IMR-90 (cell line): ENCODE measurements around the gene EREG. TPM values are rescaled to one million over a fixed set of nuclear protein-coding genes. Genes with fewer than 3 reads are reported as not detected.

ENCODE experiments used
- ATAC-seq: fragments of 200-7000 bp; cut with Tn5 transposase; 2 replicates; pipeline ENCODE4 v1.9.1; 2020; ENCODE audit warnings: low read depth, mild to moderate bottlenecking, moderate library complexity
- BruUV-seq: library from RNA; stranded (reverse); fragments of 400-500 nt; replicated peaks from 2 replicates; lab custom pipeline; 2021; lab: Mats Ljungman, UMichigan
- CTCF ChIA-PET: fragments of 300-600 bp; formaldehyde crosslinking; extraction: SDS; loops from one replicate; lab custom pipeline; 2021; ENCODE audit warnings: antibody characterized with exemption; lab: Yijun Ruan, JAX
- POLR2A ChIA-PET: fragments of 300-600 bp; sonication (Branson Sonifier 250); formaldehyde crosslinking; loops from one replicate; lab custom pipeline; 2022; ENCODE audit warnings: antibody characterized with exemption; ENCODE audit not compliant: unreplicated experiment; lab: Charles Lee
- DNase-seq: peaks from one replicate; pipeline ENCODE4 v3.0.0; 2013
- H2AFZ ChIP-seq: replicated peaks from 2 replicates; pipeline ENCODE3; 2013; ENCODE audit warnings: low read length, mild to moderate bottlenecking; ENCODE audit not compliant: poor library complexity
- H2AK5ac ChIP-seq: 2 replicates; pipeline ENCODE4 v1.6.1; 2013; ENCODE audit warnings: low read depth, low read length, inconsistent platforms
- H2AK9ac ChIP-seq: replicated peaks from 2 replicates; pipeline ENCODE3; 2013; ENCODE audit warnings: mild to moderate bottlenecking, low read depth, low read length, moderate library complexity; ENCODE audit not compliant: poor library complexity
- H2BK120ac ChIP-seq: 2 replicates; pipeline ENCODE4 v1.6.1; 2013; ENCODE audit warnings: low read depth, low read length, inconsistent platforms
- H2BK15ac ChIP-seq: 3 replicates; pipeline ENCODE4 v1.6.1; 2013; ENCODE audit warnings: low read depth, low read length, inconsistent platforms
- H2BK20ac ChIP-seq: 2 replicates; pipeline ENCODE4 v1.6.1; 2013; ENCODE audit warnings: low read depth, mild to moderate bottlenecking, inconsistent platforms, low read length, moderate library complexity
- H2BK5ac ChIP-seq: 2 replicates; pipeline ENCODE4 v1.6.1; 2013; ENCODE audit warnings: mild to moderate bottlenecking, low read depth, low read length, inconsistent platforms; ENCODE audit not compliant: poor library complexity, severe bottlenecking
- H3K14ac ChIP-seq: replicated peaks from 2 replicates; pipeline ENCODE4 v1.6.1; 2013; ENCODE audit warnings: low read depth, low read length, inconsistent platforms
- H3K18ac ChIP-seq: 2 replicates; pipeline ENCODE4 v1.6.1; 2013; ENCODE audit warnings: low read depth, low read length, control low read depth
- H3K23ac ChIP-seq: 2 replicates; pipeline ENCODE4 v1.6.1; 2013; ENCODE audit warnings: low read depth, low read length, inconsistent platforms
- H3K27ac ChIP-seq: 2 replicates; pipeline ENCODE4 v1.5.1; 2013; ENCODE audit warnings: mild to moderate bottlenecking, control low read depth, low read length; ENCODE audit not compliant: insufficient read depth
- H3K27me3 ChIP-seq: 2 replicates; pipeline ENCODE4 v1.6.1; 2013; ENCODE audit warnings: low read length; ENCODE audit not compliant: control insufficient read depth, insufficient read depth
- H3K36me3 ChIP-seq: 2 replicates; pipeline ENCODE4 v1.6.1; 2013; ENCODE audit warnings: low read length, mixed read lengths; ENCODE audit not compliant: control insufficient read depth, insufficient read depth
- H3K4ac ChIP-seq: 2 replicates; pipeline ENCODE4 v1.6.1; 2013; ENCODE audit warnings: low read depth, low read length, inconsistent platforms
- H3K4me1 ChIP-seq: 2 replicates; pipeline ENCODE4 v1.6.1; 2013; ENCODE audit warnings: low read length, mixed read lengths; ENCODE audit not compliant: control insufficient read depth, insufficient read depth
- H3K4me2 ChIP-seq: 2 replicates; pipeline ENCODE4 v1.6.1; 2013; ENCODE audit warnings: low read depth, mild to moderate bottlenecking, control low read depth, low read length, moderate library complexity
- H3K4me3 ChIP-seq: 2 replicates; pipeline ENCODE4 v1.5.1; 2013; ENCODE audit warnings: low read depth, mild to moderate bottlenecking, control low read depth, low read length, moderate library complexity; ENCODE audit not compliant: insufficient read depth
- H3K56ac ChIP-seq: 2 replicates; pipeline ENCODE4 v1.6.1; 2013; ENCODE audit warnings: low read length, inconsistent platforms; ENCODE audit not compliant: insufficient read depth; ENCODE audit errors: extremely low read depth
- H3K79me1 ChIP-seq, 2 experiments: 2 replicates each; pipeline ENCODE4 v1.6.1; 2013; ENCODE audit warnings: low read length in 2 of 2, inconsistent platforms in 1 of 2, low read depth in 1 of 2
- H3K9ac ChIP-seq: 2 replicates; pipeline ENCODE4 v1.6.1; 2013; ENCODE audit warnings: low read depth, low read length, control low read depth
- H3K9me1 ChIP-seq: 2 replicates; pipeline ENCODE4 v1.6.1; 2013; ENCODE audit warnings: low read length, inconsistent platforms; ENCODE audit not compliant: insufficient read depth
- H3K9me3 ChIP-seq: 2 replicates; pipeline ENCODE4 v1.6.1; 2013; ENCODE audit warnings: low read length; ENCODE audit not compliant: control insufficient read depth, insufficient read depth
- H4K20me1 ChIP-seq: 2 replicates; pipeline ENCODE4 v1.6.1; 2013; ENCODE audit warnings: low read length, inconsistent platforms; ENCODE audit not compliant: insufficient read depth
- H4K5ac ChIP-seq: 2 replicates; pipeline ENCODE4 v1.6.1; 2013; ENCODE audit warnings: mild to moderate bottlenecking, low read depth, low read length, control low read depth
- H4K8ac ChIP-seq, 2 experiments: 2 replicates each; pipeline ENCODE4 v1.6.1; 2013; ENCODE audit warnings: low read depth in 2 of 2, low read length in 2 of 2, control low read depth in 1 of 2, inconsistent platforms in 1 of 2
- H4K91ac ChIP-seq: 2 replicates; pipeline ENCODE4 v1.6.1; 2013; ENCODE audit warnings: low read depth, low read length, inconsistent platforms; ENCODE audit not compliant: insufficient read depth
- MXI1 ChIP-seq: IDR thresholded peaks from 2 replicates; pipeline ENCODE4 v1.6.1; 2012; ENCODE audit warnings: low read depth, mild to moderate bottlenecking, low read length, moderate library complexity, borderline replicate concordance
- NFE2L2 ChIP-seq: fragments of 150-350 bp; IDR thresholded peaks from 2 replicates; pipeline ENCODE4 v1.6.1; 2016; ENCODE audit warnings: low read depth, mild to moderate bottlenecking, low read length
- RFX5 ChIP-seq: IDR thresholded peaks from 2 replicates; pipeline ENCODE4 v1.8.0; 2012; ENCODE audit warnings: low read depth, mild to moderate bottlenecking, low read length, moderate library complexity
- SMC3 ChIP-seq: fragments of 150-350 bp; IDR thresholded peaks from 2 replicates; pipeline ENCODE4 v1.6.1; 2016; ENCODE audit warnings: low read depth, mild to moderate bottlenecking, antibody characterized with exemption, low read length, moderate library complexity
- WGBS, 2 experiments: methylation state at CpG; one replicate each; pipeline versions ENCODE4 v1.1.5 to v1.1.7; 2013; ENCODE audit warnings: missing lambda C conversion rate in 2 of 2; ENCODE audit not compliant: insufficient read length in 1 of 2; ENCODE audit errors: extremely low coverage in 2 of 2; 5-methylcytosine and 5-hydroxymethylcytosine counted together
- dilution Hi-C: fragments of 300-500 bp; cut with HindIII; formaldehyde crosslinking; loops from one replicate; pipeline ENCODE4 v1.14.3; 2018; ENCODE audit warnings: low sequenced_read_pairs; ENCODE audit not compliant: unreplicated experiment
- in situ Hi-C: fragments of 300-500 bp; cut with MboI; formaldehyde crosslinking; loops from 3 replicates; pipeline ENCODE4 v1.14.3; 2019; ENCODE audit warnings: low sequenced_read_pairs, inconsistent platforms, mixed read lengths
- intact Hi-C: fragments of 100-400 bp; cut with micrococcal nuclease; formaldehyde crosslinking; loops from 2 replicates; pipeline ENCODE4 v1.10.0; 2022
- polyA plus RNA-seq, 3 experiments: library from polyadenylated mRNA; depleted of rRNA; stranded (reverse); fragments of >200 nt; gene quantifications; 2 replicates each; pipeline ENCODE4 v1.2.3, GENCODE V29; 2012; ENCODE audit warnings: low replicate concordance in 1 of 3
- total RNA-seq: library from RNA; depleted of rRNA; stranded (reverse); fragments of >200 nt; gene quantifications from 2 replicates; pipeline ENCODE4 v1.2.3, GENCODE V29; 2012
- TF ChIP-seq, protein P1 (sequence below): conservative IDR thresholded peaks from 2 replicates; pipeline ENCODE4 v1.5.1; 2012; ENCODE audit warnings: mild to moderate bottlenecking, low read depth, low read length, improper control_type of control experiment

Gene EREG
- total and polyA plus RNA-seq, 2 of the 4 experiments (the other 2 are of a cell fraction) = 0.26 to 0.36 TPM

DNA sequence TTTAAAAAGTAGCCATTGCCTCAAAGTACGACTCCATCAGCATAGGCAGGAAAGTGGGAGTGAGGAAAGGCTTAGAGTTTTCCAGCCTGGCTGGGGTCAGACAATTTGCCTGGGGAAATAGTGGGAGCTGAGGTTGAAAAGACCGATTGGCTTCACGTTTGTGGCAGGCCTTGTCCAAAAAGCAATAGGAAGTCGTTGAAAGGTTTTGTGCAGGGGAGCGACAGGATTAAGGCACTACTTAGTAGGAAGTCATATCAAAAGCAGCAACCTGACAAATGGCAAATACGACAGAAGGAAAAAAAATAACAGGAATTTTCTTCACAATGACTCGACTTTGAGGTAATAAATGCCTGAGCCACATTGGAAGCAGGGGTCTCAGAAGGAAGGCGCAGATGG is 691 bp upstream of the EREG start:
- no peak overlapping the region for H4K91ac ChIP-seq
- H3K79me1 ChIP-seq = no peaks in the 10 kb centered on the region
- H2BK120ac ChIP-seq = no peak overlapping the region
- no peak overlapping the region for H2BK20ac ChIP-seq
- TF ChIP-seq MXI1 (no peak), SMC3 (no peak), RFX5 (no peak), NFE2L2 (no peak)
- TF ChIP-seq, protein P1, sequence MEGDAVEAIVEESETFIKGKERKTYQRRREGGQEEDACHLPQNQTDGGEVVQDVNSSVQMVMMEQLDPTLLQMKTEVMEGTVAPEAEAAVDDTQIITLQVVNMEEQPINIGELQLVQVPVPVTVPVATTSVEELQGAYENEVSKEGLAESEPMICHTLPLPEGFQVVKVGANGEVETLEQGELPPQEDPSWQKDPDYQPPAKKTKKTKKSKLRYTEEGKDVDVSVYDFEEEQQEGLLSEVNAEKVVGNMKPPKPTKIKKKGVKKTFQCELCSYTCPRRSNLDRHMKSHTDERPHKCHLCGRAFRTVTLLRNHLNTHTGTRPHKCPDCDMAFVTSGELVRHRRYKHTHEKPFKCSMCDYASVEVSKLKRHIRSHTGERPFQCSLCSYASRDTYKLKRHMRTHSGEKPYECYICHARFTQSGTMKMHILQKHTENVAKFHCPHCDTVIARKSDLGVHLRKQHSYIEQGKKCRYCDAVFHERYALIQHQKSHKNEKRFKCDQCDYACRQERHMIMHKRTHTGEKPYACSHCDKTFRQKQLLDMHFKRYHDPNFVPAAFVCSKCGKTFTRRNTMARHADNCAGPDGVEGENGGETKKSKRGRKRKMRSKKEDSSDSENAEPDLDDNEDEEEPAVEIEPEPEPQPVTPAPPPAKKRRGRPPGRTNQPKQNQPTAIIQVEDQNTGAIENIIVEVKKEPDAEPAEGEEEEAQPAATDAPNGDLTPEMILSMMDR = no peak
- no peaks in the 10 kb centered on the region; the same call in 1 of the 2 replicates for H3K36me3 ChIP-seq
- in situ Hi-C loops (no loop called here), intact Hi-C loops (no loop called here), dilution Hi-C loops (no loop called here)
- no peak overlapping the region for H2BK5ac ChIP-seq
- 0 out of 2 replicates have a peak overlapping the region, but pooled peaks have one; percentile 88 for H3K4me2 ChIP-seq
- no TSS peak for BruUV-seq
- H3K4me3 ChIP-seq = no peak overlapping the region
- no peak overlapping the region for H3K9ac ChIP-seq
- H3K23ac ChIP-seq = no peak overlapping the region
- ChIA-PET POLR2A (no interaction called here), CTCF (interaction anchor here (0.9 to 1.2 kb wide), 2 partner anchors 310 to 312 kb away, joined by 3 to 7 read pairs; no protein-coding TSS in a partner anchor)
- no peaks in the 10 kb centered on the region; the same call in 1 of the 2 replicates for H3K27me3 ChIP-seq
- H3K56ac ChIP-seq = no peak overlapping the region
- no peaks in the 10 kb centered on the region for H3K9me3 ChIP-seq
- H4K8ac ChIP-seq = peak overlapping the region in 1 of 2 experiments; percentile 3; a peak in 1 of 4 replicates
- DNase-seq (no peak), ATAC-seq (no peak)
- H3K27ac ChIP-seq = no peak overlapping the region; the same call in 1 of the 2 replicates
- H3K9me1 ChIP-seq = no peaks in the 10 kb centered on the region
- 70% methylated on average over 2 of the region's 8 CpGs; no CpG with 5 or more reads in 1 of the 2 experiments for WGBS, 2 experiments
- no peak overlapping the region for H2AK9ac ChIP-seq
- no peak overlapping the region for H4K5ac ChIP-seq
- H3K14ac ChIP-seq = no peak overlapping the region
- no peaks in the 10 kb centered on the region for H3K4me1 ChIP-seq
- no peak overlapping the region for H2AK5ac ChIP-seq
- H4K20me1 ChIP-seq = no peaks in the 10 kb centered on the region
- H2AFZ ChIP-seq = peak overlapping the region; percentile 93
- H3K18ac ChIP-seq = no peak overlapping the region
- H3K4ac ChIP-seq = no peak overlapping the region
- H2BK15ac ChIP-seq = no peak overlapping the region
